GM10266 (cell line): ENCODE results near the gene RARRES1.

ENCODE experiments used
- DNase-seq: peaks from one replicate; pipeline ENCODE4 v3.0.0; 2012; ENCODE audit errors: extremely low spot score
- TF ChIP-seq, protein P1 (sequence below): IDR thresholded peaks from 2 replicates; pipeline ENCODE4 v1.5.1; 2012; ENCODE audit warnings: mild to moderate bottlenecking, low read depth; ENCODE audit not compliant: control insufficient read depth, insufficient read depth; ENCODE audit errors: missing control alignments

The RARRES1 gene

DNA sequence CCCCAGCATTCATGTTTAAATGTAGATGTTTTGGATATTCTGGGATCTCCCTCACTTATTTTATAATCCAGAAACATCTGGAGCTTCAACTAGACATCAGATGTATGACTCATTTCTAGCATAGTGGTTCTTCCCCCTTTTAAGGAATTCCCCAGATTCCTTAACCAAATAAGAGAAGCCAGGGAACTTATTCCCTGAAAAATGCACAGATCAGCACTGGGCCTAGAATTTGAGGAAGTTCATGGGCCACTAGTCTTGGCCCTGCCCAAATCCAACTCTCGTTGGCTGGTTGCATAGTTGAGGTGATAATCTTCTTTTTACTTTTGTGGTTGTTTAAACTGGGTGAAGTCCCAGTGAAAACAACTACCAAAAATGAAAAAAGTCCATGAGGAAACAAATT, 20.4 kb downstream of the RARRES1 start:
- DNase-seq: no peak
- TF ChIP-seq, protein P1, sequence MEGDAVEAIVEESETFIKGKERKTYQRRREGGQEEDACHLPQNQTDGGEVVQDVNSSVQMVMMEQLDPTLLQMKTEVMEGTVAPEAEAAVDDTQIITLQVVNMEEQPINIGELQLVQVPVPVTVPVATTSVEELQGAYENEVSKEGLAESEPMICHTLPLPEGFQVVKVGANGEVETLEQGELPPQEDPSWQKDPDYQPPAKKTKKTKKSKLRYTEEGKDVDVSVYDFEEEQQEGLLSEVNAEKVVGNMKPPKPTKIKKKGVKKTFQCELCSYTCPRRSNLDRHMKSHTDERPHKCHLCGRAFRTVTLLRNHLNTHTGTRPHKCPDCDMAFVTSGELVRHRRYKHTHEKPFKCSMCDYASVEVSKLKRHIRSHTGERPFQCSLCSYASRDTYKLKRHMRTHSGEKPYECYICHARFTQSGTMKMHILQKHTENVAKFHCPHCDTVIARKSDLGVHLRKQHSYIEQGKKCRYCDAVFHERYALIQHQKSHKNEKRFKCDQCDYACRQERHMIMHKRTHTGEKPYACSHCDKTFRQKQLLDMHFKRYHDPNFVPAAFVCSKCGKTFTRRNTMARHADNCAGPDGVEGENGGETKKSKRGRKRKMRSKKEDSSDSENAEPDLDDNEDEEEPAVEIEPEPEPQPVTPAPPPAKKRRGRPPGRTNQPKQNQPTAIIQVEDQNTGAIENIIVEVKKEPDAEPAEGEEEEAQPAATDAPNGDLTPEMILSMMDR: no peak

DNA sequence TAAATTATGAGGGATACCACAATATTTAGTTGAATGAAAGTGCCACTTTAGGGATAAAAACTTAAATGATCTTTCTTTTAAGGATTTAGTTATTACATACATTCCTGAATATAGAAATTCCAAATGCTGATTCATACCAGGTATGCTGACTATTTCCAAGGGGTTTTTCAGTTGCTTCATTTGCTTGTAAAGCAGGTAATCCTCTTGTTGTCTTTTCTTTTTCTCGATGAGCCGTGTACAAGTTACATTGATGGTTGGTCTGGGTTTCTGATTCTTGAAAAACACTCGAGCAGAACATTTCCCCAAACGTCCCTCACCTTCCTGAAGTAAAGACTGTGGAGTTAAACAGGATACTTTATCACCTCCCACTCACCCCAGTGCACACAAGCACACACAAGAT, 21.7 kb downstream of the RARRES1 start:
- no peak for DNase-seq
- TF ChIP-seq, protein P1: no peak

DNA sequence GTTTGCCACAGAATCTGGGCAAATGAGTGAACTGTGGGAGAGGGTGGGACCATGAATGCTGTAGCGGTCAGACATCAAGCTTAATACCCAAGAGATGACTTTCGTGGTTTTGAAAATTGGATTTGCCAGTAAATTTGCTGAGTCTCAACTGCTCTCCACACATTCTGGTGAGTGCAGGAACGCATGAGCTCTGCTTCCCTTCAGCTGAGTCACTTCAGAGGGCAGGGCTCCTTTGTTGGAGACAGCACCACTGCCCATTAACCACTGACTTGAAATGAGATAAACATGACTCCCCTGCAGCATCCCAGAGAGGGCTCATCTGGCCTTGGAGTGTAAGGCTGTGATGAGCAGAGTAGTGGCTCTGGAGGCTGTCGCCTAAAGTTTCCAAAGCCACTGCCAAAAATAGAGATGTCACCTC, 22.6 kb downstream of the RARRES1 start:
- TF ChIP-seq, protein P1: no peak
- DNase-seq: no peak

DNA sequence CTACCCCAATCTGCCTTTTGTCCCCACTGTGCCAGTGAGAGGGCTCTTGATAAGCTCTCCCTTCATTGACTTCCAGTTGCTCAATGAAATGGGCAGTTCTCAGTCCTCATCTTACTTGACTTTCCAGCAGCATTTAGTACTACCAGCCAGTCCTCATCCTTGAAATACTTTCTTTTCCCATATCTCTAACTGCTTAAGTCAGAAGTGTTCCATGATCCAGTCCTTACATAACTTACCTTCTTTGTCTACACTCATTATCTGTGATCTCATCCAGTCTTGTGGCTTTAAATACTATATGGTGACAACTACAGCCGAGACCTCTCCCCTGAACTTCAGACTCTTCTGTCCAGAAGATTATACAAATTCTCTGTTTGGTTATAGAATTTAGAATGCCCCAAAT, 28.7 kb downstream of the RARRES1 start:
- TF ChIP-seq, protein P1: no peak
- no peak for DNase-seq

DNA sequence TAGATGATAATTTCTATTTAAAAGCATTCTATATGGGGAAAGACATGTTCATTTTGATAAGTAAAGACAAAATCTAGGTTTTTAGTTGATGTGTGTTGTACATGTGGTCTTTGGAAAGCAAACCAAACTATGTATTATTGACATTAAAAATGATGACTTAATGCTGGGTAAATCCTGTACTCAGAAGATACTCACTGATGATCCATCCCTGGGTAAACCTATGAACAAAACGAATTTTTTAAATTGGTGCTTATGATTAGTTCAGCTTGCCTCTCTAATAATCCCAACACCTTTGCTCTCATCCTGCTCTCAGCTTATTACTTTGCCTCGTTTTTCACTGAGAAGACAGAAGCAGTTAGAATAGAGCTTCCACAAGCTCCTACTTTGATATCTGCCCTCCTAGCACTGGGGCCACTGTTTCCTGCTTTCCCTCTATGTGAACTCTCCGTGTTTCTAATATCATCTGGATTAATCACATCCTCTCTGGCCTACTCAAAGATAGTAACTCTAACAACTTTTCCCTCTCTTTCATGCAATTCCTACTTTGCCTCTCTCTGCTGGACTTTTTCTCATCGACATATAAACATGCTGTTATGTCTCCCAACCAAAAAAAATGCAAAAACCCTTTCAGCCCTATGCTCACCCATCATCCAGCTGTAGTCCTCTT, 29.3 kb downstream of the RARRES1 start:
- TF ChIP-seq, protein P1: no peak
- DNase-seq: no peak

DNA sequence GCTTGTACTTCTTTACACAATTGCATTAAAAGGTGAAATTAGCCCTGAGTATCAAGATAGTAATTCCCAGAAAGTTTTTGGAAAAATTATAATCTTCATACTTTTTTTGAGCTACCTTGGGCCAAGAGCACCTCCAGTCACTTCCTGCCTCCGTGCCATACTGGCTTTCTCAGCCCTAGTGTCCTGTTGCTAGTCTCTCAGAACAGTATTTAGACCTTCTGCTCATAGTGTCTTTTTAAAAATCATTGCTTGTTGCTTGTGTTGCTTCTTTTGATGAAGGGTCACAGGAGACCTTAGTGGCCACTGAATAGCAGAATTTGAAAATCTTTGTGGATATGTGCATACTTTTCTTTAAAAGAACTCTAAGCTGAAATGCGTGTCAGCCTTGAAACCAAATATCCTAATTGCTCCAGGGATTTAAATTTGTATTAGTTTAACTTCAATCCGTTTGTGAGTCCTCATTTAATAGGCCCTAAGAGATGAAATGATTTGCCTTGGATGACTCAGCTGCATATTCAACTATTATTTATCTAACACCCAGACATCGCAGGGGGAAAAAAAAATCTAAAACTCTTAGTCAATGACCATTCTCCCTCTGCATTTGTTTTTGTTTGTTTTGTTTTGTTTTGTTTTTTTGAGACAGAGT, 30.7 kb downstream of the RARRES1 start:
- no peak for DNase-seq
- TF ChIP-seq, protein P1: no peak

DNA sequence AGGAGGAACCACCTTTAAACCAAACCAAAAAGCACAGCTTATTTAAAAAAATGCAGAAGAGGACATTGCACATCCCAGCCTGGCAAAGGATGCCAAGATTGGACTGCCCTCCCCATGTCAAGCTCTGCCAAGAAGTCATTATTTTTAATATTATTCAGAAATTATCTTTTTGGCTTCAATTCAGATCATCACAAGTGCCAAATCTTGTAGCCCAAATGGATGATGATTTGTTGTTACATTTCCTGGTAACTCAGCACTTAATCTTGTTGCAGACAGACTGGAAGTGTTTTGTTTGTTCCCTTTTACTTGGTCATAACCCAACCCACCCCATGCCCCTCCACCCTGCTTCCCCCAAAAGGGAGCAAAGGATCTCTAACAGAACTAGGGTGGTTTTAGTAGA, 31.7 kb downstream of the RARRES1 start:
- TF ChIP-seq, protein P1: no peak
- no peak for DNase-seq
